ENCODE results near the gene DNAL1. TPM values are rescaled to one million over a fixed set of nuclear protein-coding genes. Genes with fewer than 3 reads are reported as not detected.
A peak's percentile ranks its signal among the peaks of the same experiment; 100 is the strongest.

DNAL1 gene
- total and polyA plus RNA-seq, 2 of the 13 experiments (the other 11 are each of a cell fraction or from before 2014, with no cell fraction given) = 1.4 to 13.3 TPM

- TF ChIP-seq, protein P1, sequence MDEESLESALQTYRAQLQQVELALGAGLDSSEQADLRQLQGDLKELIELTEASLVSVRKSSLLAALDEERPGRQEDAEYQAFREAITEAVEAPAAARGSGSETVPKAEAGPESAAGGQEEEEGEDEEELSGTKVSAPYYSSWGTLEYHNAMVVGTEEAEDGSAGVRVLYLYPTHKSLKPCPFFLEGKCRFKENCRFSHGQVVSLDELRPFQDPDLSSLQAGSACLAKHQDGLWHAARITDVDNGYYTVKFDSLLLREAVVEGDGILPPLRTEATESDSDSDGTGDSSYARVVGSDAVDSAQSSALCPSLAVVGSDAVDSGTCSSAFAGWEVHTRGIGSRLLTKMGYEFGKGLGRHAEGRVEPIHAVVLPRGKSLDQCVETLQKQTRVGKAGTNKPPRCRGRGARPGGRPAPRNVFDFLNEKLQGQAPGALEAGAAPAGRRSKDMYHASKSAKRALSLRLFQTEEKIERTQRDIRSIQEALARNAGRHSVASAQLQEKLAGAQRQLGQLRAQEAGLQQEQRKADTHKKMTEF (CRISPR knock-in tag; IDR thresholded peaks at IDR 0.05) = 0 out of 2 replicates have a peak, but pooled peaks have one; percentile 21
- no peak for TF ChIP-seq MIER2 (CRISPR knock-in tag; IDR thresholded peaks at IDR 0.05)
- TF ChIP-seq, protein P2, sequence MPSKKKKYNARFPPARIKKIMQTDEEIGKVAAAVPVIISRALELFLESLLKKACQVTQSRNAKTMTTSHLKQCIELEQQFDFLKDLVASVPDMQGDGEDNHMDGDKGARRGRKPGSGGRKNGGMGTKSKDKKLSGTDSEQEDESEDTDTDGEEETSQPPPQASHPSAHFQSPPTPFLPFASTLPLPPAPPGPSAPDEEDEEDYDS (CRISPR knock-in tag; IDR thresholded peaks at IDR 0.05) = no peak
- TF ChIP-seq ZNF275 (CRISPR knock-in tag; IDR thresholded peaks at IDR 0.05; ENCODE audit: borderline replicate concordance) = no peak
- TF ChIP-seq THAP11 (CRISPR knock-in tag; IDR thresholded peaks at IDR 0.05) = no peak
- TF ChIP-seq SP5 (CRISPR knock-in tag; IDR thresholded peaks at IDR 0.05; ENCODE audit: borderline replicate concordance, low read depth) = no peak
- TF ChIP-seq EED (CRISPR knock-in tag; IDR thresholded peaks at IDR 0.05) = no peak
- TF ChIP-seq, protein P3, sequence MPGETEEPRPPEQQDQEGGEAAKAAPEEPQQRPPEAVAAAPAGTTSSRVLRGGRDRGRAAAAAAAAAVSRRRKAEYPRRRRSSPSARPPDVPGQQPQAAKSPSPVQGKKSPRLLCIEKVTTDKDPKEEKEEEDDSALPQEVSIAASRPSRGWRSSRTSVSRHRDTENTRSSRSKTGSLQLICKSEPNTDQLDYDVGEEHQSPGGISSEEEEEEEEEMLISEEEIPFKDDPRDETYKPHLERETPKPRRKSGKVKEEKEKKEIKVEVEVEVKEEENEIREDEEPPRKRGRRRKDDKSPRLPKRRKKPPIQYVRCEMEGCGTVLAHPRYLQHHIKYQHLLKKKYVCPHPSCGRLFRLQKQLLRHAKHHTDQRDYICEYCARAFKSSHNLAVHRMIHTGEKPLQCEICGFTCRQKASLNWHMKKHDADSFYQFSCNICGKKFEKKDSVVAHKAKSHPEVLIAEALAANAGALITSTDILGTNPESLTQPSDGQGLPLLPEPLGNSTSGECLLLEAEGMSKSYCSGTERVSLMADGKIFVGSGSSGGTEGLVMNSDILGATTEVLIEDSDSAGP (CRISPR knock-in tag; IDR thresholded peaks at IDR 0.05; ENCODE audit: borderline replicate concordance) = no peak
- no peak for TF ChIP-seq PHF5A (CRISPR knock-in tag; IDR thresholded peaks at IDR 0.05; ENCODE audit: low read depth, unreplicated experiment)
- TF ChIP-seq HDAC2 (CRISPR knock-in tag; IDR thresholded peaks at IDR 0.05) = no peak
- no peak for TF ChIP-seq ATF6 (CRISPR knock-in tag; conservative IDR thresholded peaks at IDR 0.05)
- no peak for TF ChIP-seq ZNF451 (CRISPR knock-in tag; IDR thresholded peaks at IDR 0.05)
- TF ChIP-seq IKZF1 (IDR thresholded peaks at IDR 0.05) = no peak
- no peak for TF ChIP-seq TERF1 (CRISPR knock-in tag; IDR thresholded peaks at IDR 0.05)
- TF ChIP-seq ZNF263 (CRISPR knock-in tag; IDR thresholded peaks at IDR 0.05) = no peak
- TF ChIP-seq ZKSCAN5 (CRISPR knock-in tag; IDR thresholded peaks at IDR 0.05) = no peak
- no peak for TF ChIP-seq ZNF577 (CRISPR knock-in tag; IDR thresholded peaks at IDR 0.05; ENCODE audit: borderline replicate concordance, low read depth)
- no peak for TF ChIP-seq ZNF788 (CRISPR knock-in tag; IDR thresholded peaks at IDR 0.05; ENCODE audit: borderline replicate concordance)
- TF ChIP-seq MYNN (CRISPR knock-in tag; IDR thresholded peaks at IDR 0.05; ENCODE audit: low read depth) = no peak
- 0 out of 2 replicates have a peak, but pooled peaks have one; percentile 1 for TF ChIP-seq NR2C2 (CRISPR knock-in tag; IDR thresholded peaks at IDR 0.05; ENCODE audit: borderline replicate concordance)
- TF ChIP-seq CC2D1A (CRISPR knock-in tag; IDR thresholded peaks at IDR 0.05) = no peak
- no peak for TF ChIP-seq KLF9 (CRISPR knock-in tag; IDR thresholded peaks at IDR 0.05; ENCODE audit: low read depth)
Measured at GRCh38 chr14:73633116-73634010, 11.4 kb upstream of the DNAL1 start (continued).

Data from HepG2 (cell line).